ENCODE measurements around the gene C16orf90.

C16orf90 gene

GRCh38 chr16:3465301-3465700 is 30.0 kb downstream of the C16orf90 start:
- Histone ChIP-seq H3K4me3 (ENCODE audit: low read length) (no peak overlapping the region), H3K27ac (ENCODE audit: low read length) (no peak overlapping the region), H3K36me3 (ENCODE audit: control insufficient read depth, insufficient read depth, low read length) (no peaks in the 10 kb centered on the region), H3K4me1 (ENCODE audit: control insufficient read depth, insufficient read depth, low read length) (peaks cover 1% of the 10 kb centered on the region), H3K27me3 (ENCODE audit: control insufficient read depth, insufficient read depth, low read length) (no peaks in the 10 kb centered on the region), H3K9me3 (ENCODE audit: control insufficient read depth, insufficient read depth, low read length) (no peaks in the 10 kb centered on the region)
- no peak for DNase-seq (ENCODE audit: low read depth, low spot score)
- no CpG with 5 or more reads among the region's 12 CpGs for WGBS (ENCODE audit: insufficient coverage, insufficient read length)

GRCh38 chr16:3461151-3461550 is 34.1 kb downstream of the C16orf90 start:
- no peaks in the 10 kb centered on the region for H3K27me3 ChIP-seq (ENCODE audit: control insufficient read depth, insufficient read depth, low read length)
- DNase-seq (ENCODE audit: low read depth, low spot score), result no peak
- H3K27ac ChIP-seq (ENCODE audit: low read length), result no peak overlapping the region
- no CpG with 5 or more reads among the region's 8 CpGs for WGBS (ENCODE audit: insufficient coverage, insufficient read length)
- no peak overlapping the region for H3K4me3 ChIP-seq (ENCODE audit: low read length)
- H3K4me1 ChIP-seq (ENCODE audit: control insufficient read depth, insufficient read depth, low read length), result peaks cover 5% of the 10 kb centered on the region
- H3K9me3 ChIP-seq (ENCODE audit: control insufficient read depth, insufficient read depth, low read length), result no peaks in the 10 kb centered on the region
- H3K36me3 ChIP-seq (ENCODE audit: control insufficient read depth, insufficient read depth, low read length), result no peaks in the 10 kb centered on the region

- Histone ChIP-seq H3K27ac (ENCODE audit: low read length) (no peak overlapping the region), H3K36me3 (ENCODE audit: control insufficient read depth, insufficient read depth, low read length) (no peaks in the 10 kb centered on the region), H3K9me3 (ENCODE audit: control insufficient read depth, insufficient read depth, low read length) (no peaks in the 10 kb centered on the region), H3K27me3 (ENCODE audit: control insufficient read depth, insufficient read depth, low read length) (no peaks in the 10 kb centered on the region), H3K4me3 (ENCODE audit: low read length) (no peak overlapping the region), H3K4me1 (ENCODE audit: control insufficient read depth, insufficient read depth, low read length) (peaks cover 5% of the 10 kb centered on the region)
- no CpG with 5 or more reads among the region's 8 CpGs for WGBS (ENCODE audit: insufficient coverage, insufficient read length)
- no peak for DNase-seq (ENCODE audit: low read depth, low spot score)
Measured at GRCh38 chr16:3460585-3460984, 34.7 kb downstream of the C16orf90 start.

GRCh38 chr16:3460121-3460520 is 35.2 kb downstream of the C16orf90 start:
- H3K4me1 ChIP-seq (ENCODE audit: control insufficient read depth, insufficient read depth, low read length), result peaks cover 5% of the 10 kb centered on the region
- no peak overlapping the region for H3K27ac ChIP-seq (ENCODE audit: low read length)
- H3K27me3 ChIP-seq (ENCODE audit: control insufficient read depth, insufficient read depth, low read length), result no peaks in the 10 kb centered on the region
- no peaks in the 10 kb centered on the region for H3K9me3 ChIP-seq (ENCODE audit: control insufficient read depth, insufficient read depth, low read length)
- no CpG with 5 or more reads among the region's 7 CpGs for WGBS (ENCODE audit: insufficient coverage, insufficient read length)
- DNase-seq (ENCODE audit: low read depth, low spot score), result no peak
- no peaks in the 10 kb centered on the region for H3K36me3 ChIP-seq (ENCODE audit: control insufficient read depth, insufficient read depth, low read length)
- no peak overlapping the region for H3K4me3 ChIP-seq (ENCODE audit: low read length)

- DNase-seq (ENCODE audit: low read depth, low spot score), result no peak
- Histone ChIP-seq H3K9me3 (ENCODE audit: control insufficient read depth, insufficient read depth, low read length) (no peaks in the 10 kb centered on the region), H3K27ac (ENCODE audit: low read length) (no peak overlapping the region), H3K4me1 (ENCODE audit: control insufficient read depth, insufficient read depth, low read length) (peaks cover 5% of the 10 kb centered on the region), H3K27me3 (ENCODE audit: control insufficient read depth, insufficient read depth, low read length) (no peaks in the 10 kb centered on the region), H3K4me3 (ENCODE audit: low read length) (no peak overlapping the region), H3K36me3 (ENCODE audit: control insufficient read depth, insufficient read depth, low read length) (no peaks in the 10 kb centered on the region)
- no CpG with 5 or more reads among the region's 9 CpGs for WGBS (ENCODE audit: insufficient coverage, insufficient read length)
Measured at GRCh38 chr16:3459401-3460090, 35.7 kb downstream of the C16orf90 start.

GRCh38 chr16:3458852-3459361 is 36.4 kb downstream of the C16orf90 start:
- Histone ChIP-seq H3K9me3 (ENCODE audit: control insufficient read depth, insufficient read depth, low read length) (no peaks in the 10 kb centered on the region), H3K4me1 (ENCODE audit: control insufficient read depth, insufficient read depth, low read length) (peaks cover 5% of the 10 kb centered on the region), H3K4me3 (ENCODE audit: low read length) (peak overlapping the region; percentile 50; the same call in 1 of the 2 replicates), H3K36me3 (ENCODE audit: control insufficient read depth, insufficient read depth, low read length) (no peaks in the 10 kb centered on the region), H3K27me3 (ENCODE audit: control insufficient read depth, insufficient read depth, low read length) (no peaks in the 10 kb centered on the region), H3K27ac (ENCODE audit: low read length) (no peak overlapping the region)
- no CpG with 5 or more reads among the region's 10 CpGs for WGBS (ENCODE audit: insufficient coverage, insufficient read length)
- no peak for DNase-seq (ENCODE audit: low read depth, low spot score)

- no CpG with 5 or more reads among the region's 47 CpGs for WGBS (ENCODE audit: insufficient coverage, insufficient read length)
- DNase-seq (ENCODE audit: low read depth, low spot score), result no peak
Measured at GRCh38 chr16:3458278-3458851, 36.9 kb downstream of the C16orf90 start.

GRCh38 chr16:3457434-3458252 is 37.6 kb downstream of the C16orf90 start:
- Histone ChIP-seq H3K27ac (ENCODE audit: low read length) (no peak overlapping the region), H3K4me3 (ENCODE audit: low read length) (peak overlapping the region; percentile 50; the same call in 1 of the 2 replicates), H3K4me1 (ENCODE audit: control insufficient read depth, insufficient read depth, low read length) (peaks cover 5% of the 10 kb centered on the region), H3K36me3 (ENCODE audit: control insufficient read depth, insufficient read depth, low read length) (no peaks in the 10 kb centered on the region), H3K27me3 (ENCODE audit: control insufficient read depth, insufficient read depth, low read length) (no peaks in the 10 kb centered on the region), H3K9me3 (ENCODE audit: control insufficient read depth, insufficient read depth, low read length) (no peaks in the 10 kb centered on the region)
- DNase-seq (ENCODE audit: low read depth, low spot score), result peak; percentile 70
- no CpG with 5 or more reads among the region's 83 CpGs for WGBS (ENCODE audit: insufficient coverage, insufficient read length)

More at GRCh38 chr16:3458278-3458851, 36.9 kb downstream of the C16orf90 start:
- Histone ChIP-seq H3K36me3 (ENCODE audit: control insufficient read depth, insufficient read depth, low read length) (no peaks in the 10 kb centered on the region), H3K9me3 (ENCODE audit: control insufficient read depth, insufficient read depth, low read length) (no peaks in the 10 kb centered on the region), H3K4me1 (ENCODE audit: control insufficient read depth, insufficient read depth, low read length) (peaks cover 5% of the 10 kb centered on the region), H3K27me3 (ENCODE audit: control insufficient read depth, insufficient read depth, low read length) (no peaks in the 10 kb centered on the region), H3K27ac (ENCODE audit: low read length) (no peak overlapping the region), H3K4me3 (ENCODE audit: low read length) (peak overlapping the region; percentile 50; the same call in 1 of the 2 replicates)

GRCh38 chr16:3454631-3455147 is 40.6 kb downstream of the C16orf90 start:
- Histone ChIP-seq H3K36me3 (ENCODE audit: control insufficient read depth, insufficient read depth, low read length) (no peaks in the 10 kb centered on the region), H3K9me3 (ENCODE audit: control insufficient read depth, insufficient read depth, low read length) (no peaks in the 10 kb centered on the region), H3K27ac (ENCODE audit: low read length) (no peak overlapping the region), H3K4me3 (ENCODE audit: low read length) (no peak overlapping the region), H3K4me1 (ENCODE audit: control insufficient read depth, insufficient read depth, low read length) (peaks cover 2% of the 10 kb centered on the region; the same call in 1 of the 2 replicates), H3K27me3 (ENCODE audit: control insufficient read depth, insufficient read depth, low read length) (no peaks in the 10 kb centered on the region)
- DNase-seq (ENCODE audit: low read depth, low spot score), result no peak
- no CpG with 5 or more reads among the region's 10 CpGs for WGBS (ENCODE audit: insufficient coverage, insufficient read length)

- Histone ChIP-seq H3K27me3 (ENCODE audit: control insufficient read depth, insufficient read depth, low read length) (no peaks in the 10 kb centered on the region), H3K9me3 (ENCODE audit: control insufficient read depth, insufficient read depth, low read length) (no peaks in the 10 kb centered on the region; the same call in 1 of the 2 replicates), H3K27ac (ENCODE audit: low read length) (no peak overlapping the region), H3K4me1 (ENCODE audit: control insufficient read depth, insufficient read depth, low read length) (no peaks in the 10 kb centered on the region; the same call in 1 of the 2 replicates), H3K36me3 (ENCODE audit: control insufficient read depth, insufficient read depth, low read length) (no peaks in the 10 kb centered on the region), H3K4me3 (ENCODE audit: low read length) (no peak overlapping the region)
- DNase-seq (ENCODE audit: low read depth, low spot score), result no peak
- no CpG with 5 or more reads among the region's 5 CpGs for WGBS (ENCODE audit: insufficient coverage, insufficient read length)
Measured at GRCh38 chr16:3454093-3454492, 41.2 kb downstream of the C16orf90 start.
